Thymus (tissue), 11 donors: Measurements from ENCODE around the gene FTMT. TPM values are rescaled to one million over a fixed set of nuclear protein-coding genes. Genes with fewer than 3 reads are reported as not detected.

Source experiments
- DNase-seq, 9 donors: peaks; one replicate each; pipeline ENCODE4 v3.0.0-alpha.2; 2013; ENCODE audit warnings: low spot score in 9 of 9, low read depth in 6 of 9, missing footprints in 1 of 9
- H3K27ac ChIP-seq, 2 donors: one replicate each; pipeline ENCODE4 v1.5.1; 2013; ENCODE audit warnings: control low read depth in 1 of 2, low read depth in 1 of 2, low read length in 1 of 2, mild to moderate bottlenecking in 1 of 2, moderate library complexity in 1 of 2
- H3K27me3 ChIP-seq, 2 donors: one replicate each; pipeline ENCODE4 v1.5.1; 2013; ENCODE audit warnings: low read length in 1 of 2; ENCODE audit not compliant: control insufficient read depth in 2 of 2, insufficient read depth in 1 of 2
- H3K36me3 ChIP-seq, 2 donors: one replicate each; pipeline ENCODE4 v1.5.1; 2013; ENCODE audit warnings: low read length in 1 of 2, mild to moderate bottlenecking in 1 of 2, moderate library complexity in 1 of 2; ENCODE audit not compliant: control insufficient read depth in 2 of 2, insufficient read depth in 2 of 2
- H3K4me1 ChIP-seq, 2 donors: one replicate each; pipeline ENCODE4 v1.5.1; 2013; ENCODE audit warnings: low read length in 2 of 2; ENCODE audit not compliant: control insufficient read depth in 2 of 2, insufficient read depth in 2 of 2
- H3K4me3 ChIP-seq, 2 donors: one replicate each; pipeline ENCODE4 v1.5.1; 2013; ENCODE audit warnings: low read length in 2 of 2, control low read depth in 1 of 2, mild to moderate bottlenecking in 1 of 2
- H3K9me3 ChIP-seq, 2 donors: one replicate each; pipeline ENCODE4 v1.5.1; 2013; ENCODE audit warnings: low read length in 1 of 2, mild to moderate bottlenecking in 1 of 2; ENCODE audit not compliant: control insufficient read depth in 2 of 2, insufficient read depth in 1 of 2
- WGBS: extraction: QIAGEN DNeasy Blood & Tissue Kit; methylation state at CpG from one replicate; pipeline ENCODE4 v1.1.7; 2013; 5-methylcytosine and 5-hydroxymethylcytosine counted together
- polyA plus RNA-seq: library from polyadenylated mRNA; stranded (reverse); fragments of 200-250 nt; gene quantifications from one replicate; pipeline ENCODE4 v1.2.3, GENCODE V29; 2013
- total RNA-seq: library from RNA; stranded (reverse); fragments of 120-200 nt; gene quantifications from one replicate; pipeline ENCODE4 v1.2.4, GENCODE V29; 2013
- donor health status: healthy.

Gene FTMT
- total and polyA plus RNA-seq, 2 donors = not detected

DNA sequence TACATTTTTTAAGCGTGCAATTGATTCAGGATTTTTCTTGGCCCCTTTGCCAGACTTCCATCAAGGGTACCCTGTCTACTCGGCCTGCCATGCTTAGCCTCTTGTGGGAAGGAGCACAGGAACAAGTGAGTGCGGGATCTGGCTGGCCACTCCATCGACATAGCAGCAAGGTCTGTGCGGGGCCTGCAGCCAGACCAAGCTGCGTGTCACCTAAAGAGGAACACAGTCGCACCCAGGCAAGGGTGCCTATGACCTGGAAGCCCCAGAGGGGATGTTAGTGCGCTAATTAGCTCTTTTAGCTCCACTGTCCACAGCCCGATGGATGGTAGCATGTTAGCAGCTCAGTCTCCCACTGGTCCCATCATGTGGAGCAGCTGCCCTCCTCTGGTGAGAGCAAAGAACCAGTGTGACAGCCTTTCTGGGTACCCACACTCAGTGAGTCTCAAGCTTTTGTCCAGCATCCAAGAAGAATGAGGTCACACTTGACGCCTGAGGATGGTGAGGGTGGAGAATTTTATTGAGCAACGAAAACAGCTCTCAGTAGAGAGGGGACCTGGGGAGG is 38.7 kb downstream of the FTMT start:
- H3K27me3 ChIP-seq = no peaks in the 10 kb centered on the region
- no peak overlapping the region for H3K27ac ChIP-seq
- WGBS = 96% methylated on average over 11 of the region's 11 CpGs
- no peaks in the 10 kb centered on the region for H3K4me1 ChIP-seq
- H3K9me3 ChIP-seq = peaks cover 0 to 6% of the 10 kb centered on the region in 2 donors
- no peaks in the 10 kb centered on the region for H3K36me3 ChIP-seq
- no peak overlapping the region for H3K4me3 ChIP-seq
- no peak for DNase-seq

DNA sequence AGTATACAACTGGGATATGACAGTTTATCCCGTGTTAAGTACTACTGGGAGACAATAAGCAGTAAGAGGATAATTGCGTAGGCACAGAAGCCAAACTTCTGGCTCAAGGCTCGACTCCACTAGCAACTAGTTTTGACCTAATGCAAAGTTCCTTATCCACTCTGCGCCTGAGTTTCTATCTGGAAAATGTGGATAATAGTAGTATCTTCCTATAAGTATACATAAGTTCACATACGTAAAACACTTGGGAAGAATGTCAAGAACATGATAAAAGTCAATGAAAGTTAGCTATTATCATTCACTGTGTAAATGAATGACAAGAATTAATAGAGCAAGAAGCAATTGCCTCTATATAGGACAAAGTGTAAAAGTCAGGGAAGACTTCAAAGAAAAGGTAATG is 45.7 kb downstream of the FTMT start:
- no peaks in the 10 kb centered on the region for H3K9me3 ChIP-seq
- H3K36me3 ChIP-seq = no peaks in the 10 kb centered on the region
- WGBS = 93% methylated on average over 5 of the region's 5 CpGs
- no peak for DNase-seq
- no peaks in the 10 kb centered on the region for H3K4me1 ChIP-seq
- no peak overlapping the region for H3K27ac ChIP-seq
- no peak overlapping the region for H3K4me3 ChIP-seq
- H3K27me3 ChIP-seq = no peaks in the 10 kb centered on the region

DNA sequence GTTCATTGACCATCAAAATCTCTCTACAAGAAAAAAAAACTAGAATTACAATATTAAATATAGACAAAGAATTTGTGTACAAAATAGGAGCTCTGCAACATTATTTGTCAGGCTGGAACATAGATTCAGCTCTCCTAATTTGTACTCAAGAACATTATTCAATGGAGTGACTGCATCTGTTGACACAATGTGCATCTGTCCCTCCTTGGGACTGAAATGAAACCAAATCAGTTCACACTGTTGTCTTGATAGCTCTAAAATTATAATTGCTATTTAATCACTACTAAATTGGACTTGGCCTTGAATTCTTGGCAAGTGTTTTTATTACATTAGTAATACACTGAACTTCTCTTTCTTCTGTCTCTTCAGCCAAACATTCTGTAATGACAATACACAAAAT is 47.7 kb downstream of the FTMT start:
- no peaks in the 10 kb centered on the region for H3K36me3 ChIP-seq

More for the DNA sequence above, 47.7 kb downstream of the FTMT start:
- Histone ChIP-seq H3K4me3 (no peak overlapping the region), H3K4me1 (no peaks in the 10 kb centered on the region), H3K27me3 (no peaks in the 10 kb centered on the region), H3K27ac (no peak overlapping the region), H3K9me3 (no peaks in the 10 kb centered on the region)
- DNase-seq = no peak

Other genes with a start within 250 kb of the FTMT start
- gene SRFBP1, start 110.1 kb downstream of the FTMT start, total RNA-seq = 16.3 TPM
- gene SRFBP1, start 110.1 kb downstream of the FTMT start, polyA plus RNA-seq = 5.4 TPM
- 0.66 TPM for gene LOX, start 226.4 kb downstream of the FTMT start, total RNA-seq
- 5.2 TPM for gene LOX, start 226.4 kb downstream of the FTMT start, polyA plus RNA-seq